Endothelial cell of umbilical vein (primary cell): ENCODE measurements around the gene FNBP1. TPM values are rescaled to one million over a fixed set of nuclear protein-coding genes. Genes with fewer than 3 reads are reported as not detected.

Experiments used
- BruUV-seq: library from RNA; stranded (reverse); fragments of 400-500 nt; replicated peaks from 2 replicates; lab custom pipeline; 2021; lab: Mats Ljungman, UMichigan
- CTCF ChIA-PET: fragments of 300-600, 350-600 bp; sonication (Branson Sonifier 250); formaldehyde crosslinking; loops from one replicate; lab custom pipeline; 2021; ENCODE audit warnings: antibody characterized with exemption, inconsistent platforms; lab: Charles Lee
- POLR2A ChIA-PET: fragments of 300-600, 350-600 bp; sonication (Branson Sonifier 250); formaldehyde crosslinking; loops from one replicate; lab custom pipeline; 2021; ENCODE audit warnings: antibody characterized with exemption, inconsistent platforms; lab: Charles Lee
- DNase-seq: peaks from one replicate; pipeline ENCODE4 v3.0.0-alpha.2; 2011; ENCODE audit warnings: low read depth, low spot score
- FAIRE-seq: peaks from 2 replicates; lab custom pipeline; 2011; peaks lifted over from hg19 to GRCh38; lab: Jason Lieb, UNC
- H2AFZ ChIP-seq: 2 replicates; pipeline ENCODE4 v1.6.0; 2012; ENCODE audit warnings: low read depth, low read length, control low read depth, inconsistent platforms
- H3K27ac ChIP-seq: 2 replicates; pipeline ENCODE4 v1.5.1; 2011; ENCODE audit warnings: low read depth, mild to moderate bottlenecking, control low read depth, low read length, moderate library complexity; ENCODE audit not compliant: insufficient read depth
- H3K27me3 ChIP-seq, 2 experiments: 2 replicates each; pipeline versions ENCODE4 v1.6.0 to v1.6.1; 2011; ENCODE audit warnings: low read length in 2 of 2, mixed read lengths in 1 of 2; ENCODE audit not compliant: control insufficient read depth in 2 of 2, insufficient read depth in 2 of 2
- H3K36me3 ChIP-seq, 2 experiments: 2 replicates in 1 of 2; 3 replicates in 1 of 2; pipeline ENCODE4 v1.5.1; 2011; ENCODE audit warnings: low read length in 2 of 2, mild to moderate bottlenecking in 1 of 2, moderate library complexity in 1 of 2; ENCODE audit not compliant: control insufficient read depth in 2 of 2, insufficient read depth in 2 of 2; ENCODE audit errors: extremely low read depth in 1 of 2
- H3K4me1 ChIP-seq: 3 replicates; pipeline ENCODE4 v1.5.1; 2011; ENCODE audit warnings: mild to moderate bottlenecking, low read length; ENCODE audit not compliant: control insufficient read depth, insufficient read depth; ENCODE audit errors: extremely low read depth
- H3K4me2 ChIP-seq: 2 replicates; pipeline ENCODE4 v1.6.1; 2011; ENCODE audit warnings: low read length, control low read depth, mixed read lengths; ENCODE audit not compliant: insufficient read depth
- H3K4me3 ChIP-seq, 3 experiments: fragments of 200-600 bp in 1 of 3; sonication (generic), shearing (Covaris generic) in 1 of 3; replicated peaks in 1 of 3; 2 replicates each; pipeline ENCODE4 v1.5.1; 2011 to 2016; ENCODE audit warnings: control low read depth in 3 of 3, low read length in 3 of 3, mild to moderate bottlenecking in 2 of 3, inconsistent platforms in 1 of 3, low read depth in 1 of 3, moderate library complexity in 1 of 3; ENCODE audit not compliant: insufficient read depth in 1 of 3
- H3K79me2 ChIP-seq: 2 replicates; pipeline ENCODE4 v1.6.0; 2012; ENCODE audit warnings: low read length, inconsistent platforms; ENCODE audit not compliant: control insufficient read depth, insufficient read depth
- H3K9ac ChIP-seq: replicated peaks from 2 replicates; pipeline ENCODE3; 2011; ENCODE audit warnings: low read length, control low read depth; ENCODE audit not compliant: insufficient read depth; ENCODE audit errors: extremely low read depth
- H3K9me1 ChIP-seq: replicated peaks from 3 replicates; pipeline ENCODE4 v1.6.0; 2011; ENCODE audit warnings: mild to moderate bottlenecking, low read length; ENCODE audit not compliant: control insufficient read depth, insufficient read depth; ENCODE audit errors: extremely low read depth
- H3K9me3 ChIP-seq: replicated peaks from 2 replicates; pipeline ENCODE4 v1.5.1; 2012; ENCODE audit warnings: low read length, inconsistent platforms; ENCODE audit not compliant: control insufficient read depth, insufficient read depth
- H4K20me1 ChIP-seq: replicated peaks from 2 replicates; pipeline ENCODE3; 2011; ENCODE audit warnings: mild to moderate bottlenecking, low read length; ENCODE audit not compliant: control insufficient read depth, insufficient read depth; ENCODE audit errors: extremely low read depth
- EZH2 ChIP-seq: IDR thresholded peaks from 2 replicates; pipeline ENCODE4 v1.6.1; 2012; ENCODE audit warnings: borderline replicate concordance, low read depth, mild to moderate bottlenecking, moderate library complexity, low read length, inconsistent platforms; ENCODE audit not compliant: severe bottlenecking
- FOS ChIP-seq: IDR thresholded peaks from 2 replicates; pipeline ENCODE4 v1.6.1; 2011; ENCODE audit warnings: mild to moderate bottlenecking, low read length, moderate library complexity, borderline replicate concordance; ENCODE audit not compliant: insufficient read depth
- GATA2 ChIP-seq: IDR thresholded peaks from 2 replicates; pipeline ENCODE4 v1.7.0; 2011; ENCODE audit warnings: low read depth, mild to moderate bottlenecking, moderate library complexity, mixed read lengths, low read length; ENCODE audit not compliant: insufficient read length, insufficient read depth
- JUN ChIP-seq: IDR thresholded peaks from 2 replicates; pipeline ENCODE4 v1.6.1; 2011; ENCODE audit warnings: borderline replicate concordance, low read depth; ENCODE audit not compliant: insufficient read length, insufficient read depth
- MAX ChIP-seq: IDR thresholded peaks from 2 replicates; pipeline ENCODE4 v1.6.1; 2011; ENCODE audit not compliant: insufficient read depth, insufficient read length
- MYC ChIP-seq: IDR thresholded peaks from one replicate; pipeline ENCODE4 v1.6.1; 2011; ENCODE audit warnings: mild to moderate bottlenecking, low read depth, low read length
- POLR2A ChIP-seq: IDR thresholded peaks from 2 replicates; pipeline ENCODE4 v1.6.1; 2012; ENCODE audit warnings: low read depth, mild to moderate bottlenecking, control low read depth, low read length
- POLR2AphosphoS5 ChIP-seq: IDR thresholded peaks from 2 replicates; pipeline ENCODE4 v1.6.1; 2012; ENCODE audit warnings: low read depth, mild to moderate bottlenecking, control low read depth, low read length, moderate library complexity; ENCODE audit not compliant: insufficient read depth
- dilution Hi-C: fragments of 300-500 bp; cut with MboI; formaldehyde crosslinking; loops from one replicate; pipeline ENCODE4 v1.15.0; 2019; ENCODE audit warnings: low sequenced_read_pairs; ENCODE audit not compliant: extremely low pct_ligation_motif_present
- intact Hi-C: fragments of 100-400 bp; cut with micrococcal nuclease; formaldehyde crosslinking; loops from one replicate; pipeline ENCODE4 v1.10.0; 2022
- polyA plus RNA-seq, 4 experiments: library from polyadenylated mRNA; depleted of rRNA in 3 of 4; stranded (reverse) in 3 of 4; unstranded in 1 of 4; fragments of >200 nt; gene quantifications; 2 replicates each; pipeline versions ENCODE4 v1.2.1 to v1.2.3, GENCODE V29; 2011 to 2012; ENCODE audit warnings: missing spikeins in 1 of 4
- total RNA-seq: library from RNA; stranded (reverse); gene quantifications from 2 replicates; pipeline ENCODE4 v1.2.3, GENCODE V29; 2021
- TF ChIP-seq, protein P1 (sequence below), 2 donors: IDR thresholded peaks; 1 replicate in 1 of 2; 2 replicates in 1 of 2; pipeline ENCODE4 v1.5.1; 2011; ENCODE audit warnings: low read length in 2 of 2, mild to moderate bottlenecking in 2 of 2, moderate library complexity in 2 of 2, control low read depth in 1 of 2, inconsistent platforms in 1 of 2, low read depth in 1 of 2; ENCODE audit not compliant: insufficient read depth in 1 of 2; ENCODE audit errors: extremely low read depth in 1 of 2

Gene FNBP1
- total and polyA plus RNA-seq, 2 donors (not counting 3 experiments of a cell fraction or from before 2014, with no cell fraction given), result 10.9 to 43.9 TPM

GRCh38 chr9:129894120-129894823 lies 148.7 kb downstream of the FNBP1 start:
- Histone ChIP-seq H3K4me3 (no peak overlapping the region), H3K79me2 (no peaks in the 10 kb centered on the region), H3K36me3 (peaks cover 0 to 17% of the 10 kb centered on the region in 2 experiments), H3K4me2 (no peak overlapping the region), H3K9me1 (no peaks in the 10 kb centered on the region), H3K9me3 (no peaks in the 10 kb centered on the region), H3K4me1 (peaks cover 16% of the 10 kb centered on the region), H3K27me3 (no peaks in the 10 kb centered on the region), H4K20me1 (no peaks in the 10 kb centered on the region), H2AFZ (no peak overlapping the region), H3K9ac (no peak overlapping the region), H3K27ac (no peak overlapping the region)
- POLR2A ChIA-PET, result no interaction called here
- FAIRE-seq (no peak), DNase-seq (no peak)
- no peak for TF ChIP-seq POLR2A
- TF ChIP-seq EZH2, result no peak
- no peak for TF ChIP-seq JUN
- no peak for TF ChIP-seq MAX
- no peak for TF ChIP-seq FOS
- TF ChIP-seq, protein P1, sequence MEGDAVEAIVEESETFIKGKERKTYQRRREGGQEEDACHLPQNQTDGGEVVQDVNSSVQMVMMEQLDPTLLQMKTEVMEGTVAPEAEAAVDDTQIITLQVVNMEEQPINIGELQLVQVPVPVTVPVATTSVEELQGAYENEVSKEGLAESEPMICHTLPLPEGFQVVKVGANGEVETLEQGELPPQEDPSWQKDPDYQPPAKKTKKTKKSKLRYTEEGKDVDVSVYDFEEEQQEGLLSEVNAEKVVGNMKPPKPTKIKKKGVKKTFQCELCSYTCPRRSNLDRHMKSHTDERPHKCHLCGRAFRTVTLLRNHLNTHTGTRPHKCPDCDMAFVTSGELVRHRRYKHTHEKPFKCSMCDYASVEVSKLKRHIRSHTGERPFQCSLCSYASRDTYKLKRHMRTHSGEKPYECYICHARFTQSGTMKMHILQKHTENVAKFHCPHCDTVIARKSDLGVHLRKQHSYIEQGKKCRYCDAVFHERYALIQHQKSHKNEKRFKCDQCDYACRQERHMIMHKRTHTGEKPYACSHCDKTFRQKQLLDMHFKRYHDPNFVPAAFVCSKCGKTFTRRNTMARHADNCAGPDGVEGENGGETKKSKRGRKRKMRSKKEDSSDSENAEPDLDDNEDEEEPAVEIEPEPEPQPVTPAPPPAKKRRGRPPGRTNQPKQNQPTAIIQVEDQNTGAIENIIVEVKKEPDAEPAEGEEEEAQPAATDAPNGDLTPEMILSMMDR (IDR thresholded peaks at IDR 0.05; ENCODE audit: extremely low read depth in 1 of 2, insufficient read depth in 1 of 2, low read depth in 1 of 2, low read length in 2 of 2), result no peak
- no peak for TF ChIP-seq GATA2
- no peak for TF ChIP-seq POLR2AphosphoS5
- TF ChIP-seq MYC, result no peak
- CTCF ChIA-PET, result no interaction called here
- intact Hi-C loops, result no loop called here
- no TSS peak for BruUV-seq
- dilution Hi-C loops, result no loop called here
